GM23248 (cell line): ENCODE measurements around the gene ACAP3.

Source experiments
- EZH2 ChIP-seq: fragments of 200-600 bp; sonication (generic); IDR thresholded peaks from 2 replicates; pipeline ENCODE4 v1.6.1; 2018; ENCODE audit warnings: antibody characterized with exemption, mild to moderate bottlenecking; ENCODE audit not compliant: insufficient read depth, poor library complexity, severe bottlenecking
- EZH2phosphoT487 ChIP-seq: fragments of 200-600 bp; sonication (generic); IDR thresholded peaks from 2 replicates; pipeline ENCODE4 v1.6.1; 2018; ENCODE audit warnings: antibody characterized with exemption, moderate library complexity, mild to moderate bottlenecking, low read depth; ENCODE audit not compliant: insufficient read depth

DNA sequence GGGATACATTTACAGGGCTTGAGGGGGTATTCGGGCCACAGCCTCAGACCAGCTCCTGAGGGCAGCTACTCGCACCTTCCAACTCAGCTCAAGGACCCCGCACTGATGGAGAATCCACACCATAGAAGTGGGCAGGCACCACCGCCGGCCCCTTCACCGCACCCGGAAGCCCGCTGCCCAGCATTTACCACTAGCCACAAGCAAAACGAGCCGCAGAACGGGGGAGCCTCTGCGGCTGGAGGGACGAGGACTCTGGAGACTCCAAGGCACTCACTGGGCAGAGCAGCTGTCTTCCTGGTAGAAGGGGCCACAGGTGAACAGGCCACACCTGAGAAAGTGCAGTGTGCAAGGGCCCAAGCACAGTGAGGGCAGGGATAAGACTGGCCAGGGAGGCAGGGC lies 39.4 kb downstream of the ACAP3 start:
- TF ChIP-seq EZH2 (no peak), EZH2phosphoT487 (no peak)
